ENCODE results near the gene HAPLN2. TPM values are rescaled to one million over a fixed set of nuclear protein-coding genes. Genes with fewer than 3 reads are reported as not detected.

The HAPLN2 gene
- total RNA-seq, 2 donors from 2014 or later: 1.2 to 1.8 TPM

DNA sequence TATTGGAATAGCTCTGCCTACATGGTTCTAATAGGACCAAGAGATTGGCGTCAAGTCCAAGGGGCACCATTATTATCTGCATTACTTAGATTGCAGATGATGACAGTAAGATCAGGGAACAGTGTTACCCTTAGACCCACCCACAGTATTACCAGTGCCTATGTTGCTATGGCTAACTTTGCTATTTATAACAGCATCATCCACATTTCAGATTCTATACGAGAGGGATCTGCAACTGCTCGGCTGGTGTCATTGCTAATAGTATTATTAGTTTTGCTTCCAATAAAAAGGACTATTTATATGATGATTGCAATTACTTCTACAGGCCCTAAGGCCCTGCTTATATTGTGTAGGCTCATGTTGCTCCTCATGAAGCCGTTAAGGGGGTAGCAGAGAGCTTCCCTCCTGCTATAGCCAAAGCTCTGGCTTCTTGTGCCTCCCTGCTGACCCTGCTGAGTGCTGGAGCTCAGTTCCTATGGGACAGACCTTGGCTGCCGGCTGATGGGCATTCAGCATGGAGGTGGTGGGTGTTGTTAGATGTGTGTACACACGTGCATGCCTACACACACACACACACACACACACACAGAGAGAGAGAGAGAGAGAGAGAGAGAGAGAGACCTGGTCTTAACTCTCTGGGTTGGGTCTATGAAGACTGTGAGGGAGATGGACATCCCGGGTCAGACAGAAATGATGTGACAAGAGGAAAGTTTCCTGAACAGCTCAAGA, 24.0 kb downstream of the HAPLN2 start:
- H3K36me3 ChIP-seq: no peaks in the 10 kb centered on the region
- no peak overlapping the region for H3K27ac ChIP-seq
- H3K4me3 ChIP-seq: no peak overlapping the region
- H3K4me1 ChIP-seq: peaks cover 0 to 19% of the 10 kb centered on the region in 2 donors
- peaks cover 3 to 13% of the 10 kb centered on the region in 2 donors for H3K27me3 ChIP-seq
- no peaks in the 10 kb centered on the region for H3K9me3 ChIP-seq
- TF ChIP-seq, protein P1, sequence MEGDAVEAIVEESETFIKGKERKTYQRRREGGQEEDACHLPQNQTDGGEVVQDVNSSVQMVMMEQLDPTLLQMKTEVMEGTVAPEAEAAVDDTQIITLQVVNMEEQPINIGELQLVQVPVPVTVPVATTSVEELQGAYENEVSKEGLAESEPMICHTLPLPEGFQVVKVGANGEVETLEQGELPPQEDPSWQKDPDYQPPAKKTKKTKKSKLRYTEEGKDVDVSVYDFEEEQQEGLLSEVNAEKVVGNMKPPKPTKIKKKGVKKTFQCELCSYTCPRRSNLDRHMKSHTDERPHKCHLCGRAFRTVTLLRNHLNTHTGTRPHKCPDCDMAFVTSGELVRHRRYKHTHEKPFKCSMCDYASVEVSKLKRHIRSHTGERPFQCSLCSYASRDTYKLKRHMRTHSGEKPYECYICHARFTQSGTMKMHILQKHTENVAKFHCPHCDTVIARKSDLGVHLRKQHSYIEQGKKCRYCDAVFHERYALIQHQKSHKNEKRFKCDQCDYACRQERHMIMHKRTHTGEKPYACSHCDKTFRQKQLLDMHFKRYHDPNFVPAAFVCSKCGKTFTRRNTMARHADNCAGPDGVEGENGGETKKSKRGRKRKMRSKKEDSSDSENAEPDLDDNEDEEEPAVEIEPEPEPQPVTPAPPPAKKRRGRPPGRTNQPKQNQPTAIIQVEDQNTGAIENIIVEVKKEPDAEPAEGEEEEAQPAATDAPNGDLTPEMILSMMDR (IDR thresholded peaks at IDR 0.05): no peak
- DNase-seq (ENCODE audit: low spot score): no peak

- TF ChIP-seq, protein P1 (IDR thresholded peaks at IDR 0.05): no peak
- no peaks in the 10 kb centered on the region for H3K9me3 ChIP-seq
- H3K4me3 ChIP-seq: no peak overlapping the region
- H3K36me3 ChIP-seq: no peaks in the 10 kb centered on the region
- peaks cover 3 to 13% of the 10 kb centered on the region in 2 donors for H3K27me3 ChIP-seq
- H3K4me1 ChIP-seq: peaks cover 0 to 19% of the 10 kb centered on the region in 2 donors
- H3K27ac ChIP-seq: no peak overlapping the region
- DNase-seq (ENCODE audit: low spot score): no peak
These were observed 24.5 kb downstream of the HAPLN2 start for GRCh38 chr1:156643778-156644092.

DNA sequence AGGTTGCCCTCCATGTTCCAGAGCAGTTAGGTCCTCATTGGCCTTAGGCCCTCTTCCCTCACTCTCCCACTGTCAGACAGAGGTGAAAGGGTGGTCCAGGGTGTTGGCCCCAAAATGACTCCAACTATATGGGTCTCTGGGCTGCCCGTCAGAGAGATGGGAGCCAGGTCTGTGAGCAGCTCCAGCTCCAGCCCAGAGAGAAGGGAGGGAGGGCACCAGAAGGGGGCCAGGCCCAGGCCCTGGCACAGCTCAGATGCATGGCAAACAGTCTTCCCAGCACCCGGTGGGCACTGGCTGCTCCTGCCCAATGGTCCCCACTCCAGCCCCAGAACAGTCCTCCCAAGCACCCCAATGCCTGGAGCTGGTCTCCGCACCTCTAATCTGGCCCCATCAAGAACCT, 24.9 kb downstream of the HAPLN2 start:
- peaks cover 3 to 13% of the 10 kb centered on the region in 2 donors for H3K27me3 ChIP-seq
- H3K4me3 ChIP-seq: no peak overlapping the region
- no peaks in the 10 kb centered on the region for H3K9me3 ChIP-seq
- no peak overlapping the region for H3K27ac ChIP-seq
- no peak for DNase-seq (ENCODE audit: low spot score)
- no peaks in the 10 kb centered on the region for H3K36me3 ChIP-seq
- TF ChIP-seq, protein P1 (IDR thresholded peaks at IDR 0.05): no peak
- H3K4me1 ChIP-seq: peaks cover 0 to 19% of the 10 kb centered on the region in 2 donors

DNA sequence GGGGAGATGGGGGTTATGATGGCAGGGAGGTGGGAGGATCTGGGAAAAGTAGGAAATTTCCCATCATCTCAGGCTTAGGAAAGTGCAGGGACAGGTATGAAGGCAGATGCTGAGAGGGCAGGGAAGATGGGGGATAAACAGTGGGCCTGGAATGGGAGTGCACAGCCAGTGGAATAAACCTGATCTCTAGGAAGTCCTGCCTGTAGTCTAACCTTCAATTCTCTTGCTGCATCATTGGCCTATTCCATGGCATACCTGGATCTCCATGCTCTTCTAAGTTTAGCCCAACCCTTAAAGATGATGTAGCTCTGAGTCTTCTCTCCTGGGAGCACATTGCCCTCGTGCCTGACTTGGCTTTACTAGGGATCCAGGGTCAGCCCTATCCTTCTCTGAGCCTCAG, 25.4 kb downstream of the HAPLN2 start:
- H3K27me3 ChIP-seq: peaks cover 3 to 13% of the 10 kb centered on the region in 2 donors
- TF ChIP-seq, protein P1 (IDR thresholded peaks at IDR 0.05): no peak

GRCh38 chr1:156645056-156645455, 25.8 kb downstream of the HAPLN2 start:
- Histone ChIP-seq H3K27me3 (peaks cover 3 to 13% of the 10 kb centered on the region in 2 donors), H3K36me3 (no peaks in the 10 kb centered on the region), H3K4me3 (no peak overlapping the region), H3K9me3 (no peaks in the 10 kb centered on the region), H3K27ac (no peak overlapping the region), H3K4me1 (peaks cover 0 to 19% of the 10 kb centered on the region in 2 donors)
- TF ChIP-seq, protein P1 (IDR thresholded peaks at IDR 0.05): no peak
- no peak for DNase-seq (ENCODE audit: low spot score)

More for the DNA sequence above, 25.4 kb downstream of the HAPLN2 start:
- H3K36me3 ChIP-seq: no peaks in the 10 kb centered on the region
- no peak for DNase-seq (ENCODE audit: low spot score)
- no peak overlapping the region for H3K27ac ChIP-seq
- H3K9me3 ChIP-seq: no peaks in the 10 kb centered on the region
- H3K4me1 ChIP-seq: peaks cover 0 to 19% of the 10 kb centered on the region in 2 donors
- H3K4me3 ChIP-seq: no peak overlapping the region

GRCh38 chr1:156645666-156646065, 26.5 kb downstream of the HAPLN2 start:
- no peak overlapping the region for H3K4me3 ChIP-seq
- H3K36me3 ChIP-seq: no peaks in the 10 kb centered on the region
- DNase-seq (ENCODE audit: low spot score): no peak
- peaks cover 3 to 13% of the 10 kb centered on the region in 2 donors for H3K27me3 ChIP-seq
- H3K4me1 ChIP-seq: peaks cover 0 to 19% of the 10 kb centered on the region in 2 donors
- H3K9me3 ChIP-seq: no peaks in the 10 kb centered on the region
- no peak overlapping the region for H3K27ac ChIP-seq
- TF ChIP-seq, protein P1 (IDR thresholded peaks at IDR 0.05): no peak
